ENCODE measurements around the gene PHACTR3. TPM values are rescaled to one million over a fixed set of nuclear protein-coding genes. Genes with fewer than 3 reads are reported as not detected.

Gene PHACTR3
- total RNA-seq, 2 donors from 2014 or later = 0.13 TPM; not detected in 1

DNA sequence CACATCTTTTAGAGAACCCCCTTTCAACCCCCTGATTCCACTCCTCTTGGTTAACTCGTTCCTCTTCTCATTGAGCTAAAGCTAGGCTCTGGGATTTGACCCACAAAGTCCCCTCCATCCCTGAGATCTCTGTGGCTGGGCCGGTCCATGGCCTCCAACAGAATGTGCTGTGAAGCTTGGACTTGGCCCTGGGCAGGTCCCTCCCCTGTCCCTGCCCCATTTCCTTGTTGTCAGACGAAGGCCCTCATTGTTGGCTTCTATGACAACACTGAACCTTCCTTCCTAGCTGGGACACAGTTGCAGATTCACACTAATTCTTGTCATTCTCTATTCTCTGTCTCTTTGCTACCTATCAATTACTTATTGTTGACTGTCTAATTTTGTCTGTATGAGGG lies 173.0 kb downstream of the PHACTR3 start:
- Histone ChIP-seq H3K27ac (ENCODE audit: low read depth, low read length) (no peak overlapping the region), H3K4me3 (ENCODE audit: low read length) (no peak overlapping the region), H3K36me3 (ENCODE audit: control insufficient read depth, insufficient read depth, low read length) (no peaks in the 10 kb centered on the region), H3K4me1 (ENCODE audit: control insufficient read depth, insufficient read depth, low read length) (no peaks in the 10 kb centered on the region), H3K9ac (ENCODE audit: extremely low read depth, low read length, poor library complexity, severe bottlenecking) (no peak overlapping the region), H3K9me3 (ENCODE audit: control insufficient read depth, low read length) (no peaks in the 10 kb centered on the region), H3K27me3 (ENCODE audit: control insufficient read depth, insufficient read depth, low read length, poor library complexity, severe bottlenecking) (peaks cover 56% of the 10 kb centered on the region)
- Mint-ChIP-seq H3K9me3 (no peaks in the 10 kb centered on the region), H3K4me3 (no peak overlapping the region), H3K36me3 (ENCODE audit: low read depth) (no peaks in the 10 kb centered on the region), H3K4me1 (peaks cover 7% of the 10 kb centered on the region), H3K27me3 (ENCODE audit: insufficient read depth) (peaks cover 53% of the 10 kb centered on the region), H3K27ac (no peak overlapping the region)
- WGBS, 2 experiments (ENCODE audit: insufficient coverage in 1 of 2, insufficient read length in 1 of 2) = 63 to 82% methylated on average over 3 of the region's 3 CpGs
- TF ChIP-seq, protein P1, sequence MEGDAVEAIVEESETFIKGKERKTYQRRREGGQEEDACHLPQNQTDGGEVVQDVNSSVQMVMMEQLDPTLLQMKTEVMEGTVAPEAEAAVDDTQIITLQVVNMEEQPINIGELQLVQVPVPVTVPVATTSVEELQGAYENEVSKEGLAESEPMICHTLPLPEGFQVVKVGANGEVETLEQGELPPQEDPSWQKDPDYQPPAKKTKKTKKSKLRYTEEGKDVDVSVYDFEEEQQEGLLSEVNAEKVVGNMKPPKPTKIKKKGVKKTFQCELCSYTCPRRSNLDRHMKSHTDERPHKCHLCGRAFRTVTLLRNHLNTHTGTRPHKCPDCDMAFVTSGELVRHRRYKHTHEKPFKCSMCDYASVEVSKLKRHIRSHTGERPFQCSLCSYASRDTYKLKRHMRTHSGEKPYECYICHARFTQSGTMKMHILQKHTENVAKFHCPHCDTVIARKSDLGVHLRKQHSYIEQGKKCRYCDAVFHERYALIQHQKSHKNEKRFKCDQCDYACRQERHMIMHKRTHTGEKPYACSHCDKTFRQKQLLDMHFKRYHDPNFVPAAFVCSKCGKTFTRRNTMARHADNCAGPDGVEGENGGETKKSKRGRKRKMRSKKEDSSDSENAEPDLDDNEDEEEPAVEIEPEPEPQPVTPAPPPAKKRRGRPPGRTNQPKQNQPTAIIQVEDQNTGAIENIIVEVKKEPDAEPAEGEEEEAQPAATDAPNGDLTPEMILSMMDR (conservative IDR thresholded peaks at IDR 0.05) = no peak
- no peak for DNase-seq

DNA sequence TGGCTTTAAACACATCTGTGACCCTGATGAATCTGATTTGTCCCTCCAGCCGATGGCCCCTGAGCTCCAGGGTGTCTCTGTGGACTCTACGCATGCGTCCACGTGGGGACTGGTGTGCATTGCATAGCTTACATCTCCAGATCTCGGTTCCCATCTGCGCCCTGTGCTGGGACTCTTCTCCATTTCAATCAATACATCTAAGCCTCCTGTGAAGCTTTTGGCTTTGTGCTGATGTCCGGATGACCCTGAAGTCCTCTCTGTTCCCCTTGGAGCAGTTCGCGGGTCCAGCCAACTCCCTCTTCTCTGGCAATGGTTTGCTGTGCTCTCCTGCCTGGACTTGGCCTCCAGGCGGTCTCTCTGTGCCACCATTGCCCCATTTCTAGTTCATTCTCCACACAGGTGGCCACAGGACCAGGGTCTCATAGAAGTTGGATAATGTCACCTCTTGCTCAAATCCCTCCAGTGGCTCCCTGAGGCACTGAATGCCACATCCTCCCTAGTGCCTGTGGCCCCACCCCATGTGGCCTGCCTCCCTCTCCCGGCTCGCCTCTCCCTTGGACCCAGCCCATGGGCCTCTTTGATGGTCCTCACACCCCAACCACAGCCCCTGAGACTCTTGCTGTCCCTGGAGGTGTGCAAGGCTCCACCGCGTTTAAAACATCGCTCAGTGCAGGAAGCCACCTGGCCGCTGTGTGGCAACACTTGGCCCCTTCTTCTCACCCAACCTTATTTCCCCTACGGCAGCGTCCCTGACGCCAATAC lies 173.7 kb downstream of the PHACTR3 start:
- Histone ChIP-seq H3K4me3 (ENCODE audit: low read length) (no peak overlapping the region), H3K9me3 (ENCODE audit: control insufficient read depth, low read length) (no peaks in the 10 kb centered on the region), H3K36me3 (ENCODE audit: control insufficient read depth, insufficient read depth, low read length) (no peaks in the 10 kb centered on the region), H3K27me3 (ENCODE audit: control insufficient read depth, insufficient read depth, low read length, poor library complexity, severe bottlenecking) (peaks cover 50% of the 10 kb centered on the region), H3K9ac (ENCODE audit: extremely low read depth, low read length, poor library complexity, severe bottlenecking) (no peak overlapping the region), H3K27ac (ENCODE audit: low read depth, low read length) (no peak overlapping the region), H3K4me1 (ENCODE audit: control insufficient read depth, insufficient read depth, low read length) (no peaks in the 10 kb centered on the region)
- Mint-ChIP-seq H3K36me3 (ENCODE audit: low read depth) (no peaks in the 10 kb centered on the region), H3K27ac (no peak overlapping the region), H3K4me3 (no peak overlapping the region), H3K4me1 (peaks cover 7% of the 10 kb centered on the region), H3K9me3 (no peaks in the 10 kb centered on the region), H3K27me3 (ENCODE audit: insufficient read depth) (peaks cover 49% of the 10 kb centered on the region)
- WGBS, 2 experiments (ENCODE audit: insufficient coverage in 1 of 2, insufficient read length in 1 of 2) = 81 to 83% methylated on average over 13 to 19 of the region's 19 CpGs
- TF ChIP-seq, protein P1 (conservative IDR thresholded peaks at IDR 0.05) = no peak
- peak; percentile 27 for DNase-seq

DNA sequence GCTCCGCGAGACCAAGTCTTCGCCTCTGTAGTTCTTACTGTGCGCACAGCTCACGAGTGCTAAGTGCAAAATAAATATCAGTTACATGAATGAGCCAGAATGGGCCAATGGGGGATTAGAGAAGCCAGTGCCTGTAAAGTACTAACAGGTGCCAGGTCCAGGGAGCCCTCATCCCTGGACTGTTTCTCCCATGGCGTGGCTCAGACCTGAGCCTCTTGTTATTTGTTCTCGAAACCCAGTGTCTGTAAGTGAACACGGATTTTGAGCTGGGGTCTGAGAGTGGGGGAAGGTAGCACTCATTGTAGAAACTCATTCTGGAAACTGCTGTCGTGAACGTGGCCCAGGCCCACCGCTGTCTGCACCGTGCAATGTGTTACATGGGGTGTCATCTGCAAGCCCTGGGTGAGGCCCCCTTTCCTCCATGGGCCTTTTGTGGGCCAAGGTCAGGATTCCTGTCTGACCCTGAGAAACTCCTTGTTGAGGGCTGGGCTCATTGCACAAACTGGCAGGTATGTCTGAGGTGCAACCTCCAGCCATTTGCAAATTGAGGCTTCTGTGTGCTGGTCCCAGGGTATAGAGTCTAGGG lies 174.4 kb downstream of the PHACTR3 start:
- Mint-ChIP-seq H3K27ac (no peak overlapping the region), H3K9me3 (no peaks in the 10 kb centered on the region), H3K36me3 (ENCODE audit: low read depth) (no peaks in the 10 kb centered on the region), H3K27me3 (ENCODE audit: insufficient read depth) (peaks cover 44% of the 10 kb centered on the region), H3K4me3 (no peak overlapping the region), H3K4me1 (peaks cover 7% of the 10 kb centered on the region)
- Histone ChIP-seq H3K27ac (ENCODE audit: low read depth, low read length) (no peak overlapping the region), H3K9me3 (ENCODE audit: control insufficient read depth, low read length) (no peaks in the 10 kb centered on the region), H3K27me3 (ENCODE audit: control insufficient read depth, insufficient read depth, low read length, poor library complexity, severe bottlenecking) (peaks cover 43% of the 10 kb centered on the region), H3K9ac (ENCODE audit: extremely low read depth, low read length, poor library complexity, severe bottlenecking) (no peak overlapping the region), H3K4me3 (ENCODE audit: low read length) (no peak overlapping the region), H3K36me3 (ENCODE audit: control insufficient read depth, insufficient read depth, low read length) (no peaks in the 10 kb centered on the region), H3K4me1 (ENCODE audit: control insufficient read depth, insufficient read depth, low read length) (no peaks in the 10 kb centered on the region)
- WGBS, 2 experiments (ENCODE audit: insufficient coverage in 1 of 2, insufficient read length in 1 of 2) = 70 to 82% methylated on average over 8 to 12 of the region's 12 CpGs
- DNase-seq = no peak
- TF ChIP-seq, protein P1 (conservative IDR thresholded peaks at IDR 0.05) = no peak
